HepG2 (cell line): ENCODE data around the gene GRK5. TPM values are rescaled to one million over a fixed set of nuclear protein-coding genes. Genes with fewer than 3 reads are reported as not detected.

Source experiments
- ATAC-seq: fragments of 200-7000 bp; cut with Tn5 transposase; 3 replicates; pipeline ENCODE4 v1.9.1; 2020; ENCODE audit warnings: mild to moderate bottlenecking, moderate library complexity
- BruUV-seq: library from RNA; stranded (reverse); fragments of 400-500 nt; replicated peaks from 2 replicates; lab custom pipeline; 2021; lab: Mats Ljungman, UMichigan
- CTCF ChIA-PET: fragments of 300-600 bp; formaldehyde crosslinking; extraction: SDS; loops from one replicate; lab custom pipeline; 2021; ENCODE audit warnings: low total read pairs, inconsistent platforms, low intra/inter-chr PET ratio; lab: Yijun Ruan, JAX
- POLR2A ChIA-PET: fragments of 350-600 bp; sonication (Branson Sonifier 250); formaldehyde crosslinking; loops from one replicate; lab custom pipeline; 2020; ENCODE audit warnings: antibody characterized with exemption, inconsistent platforms; lab: Yijun Ruan, JAX
- DNase-seq: peaks from one replicate; pipeline ENCODE4 v3.0.0-alpha.2; 2015; ENCODE audit warnings: low spot score
- FAIRE-seq: peaks from 3 replicates; lab custom pipeline; 2011; peaks lifted over from hg19 to GRCh38; lab: Jason Lieb, UNC
- H2AFZ ChIP-seq: one replicate; pipeline ENCODE4 v1.6.1; 2011; ENCODE audit warnings: low read length, inconsistent platforms
- H3K27ac ChIP-seq: fragments of 300-600 bp; 3 replicates; pipeline ENCODE4 v1.8.0; 2011; ENCODE audit warnings: mixed run types, mild to moderate bottlenecking, mixed read lengths, low read length, inconsistent platforms; ENCODE audit not compliant: insufficient read depth; ENCODE audit errors: extremely low read length
- H3K27me3 ChIP-seq, 2 experiments: fragments of 200-600 bp in 1 of 2; 2 replicates in 1 of 2; 3 replicates in 1 of 2; pipeline versions ENCODE4 v1.6.0 to v1.8.0; 2011; ENCODE audit warnings: low read length in 2 of 2, mild to moderate bottlenecking in 2 of 2, moderate library complexity in 2 of 2, inconsistent platforms in 1 of 2; ENCODE audit not compliant: insufficient read depth in 2 of 2, control insufficient read depth in 1 of 2
- H3K36me3 ChIP-seq, 2 experiments: fragments of 200-600 bp in 1 of 2; replicated peaks in 1 of 2; 2 replicates in 1 of 2; 3 replicates in 1 of 2; pipeline versions ENCODE4 v1.5.1 to v1.8.0; 2011; ENCODE audit warnings: low read length in 2 of 2, inconsistent platforms in 1 of 2; ENCODE audit not compliant: insufficient read depth in 2 of 2, control insufficient read depth in 1 of 2
- H3K4me1 ChIP-seq: 2 replicates; pipeline ENCODE4 v1.5.1; 2012; ENCODE audit warnings: low read length, inconsistent platforms; ENCODE audit not compliant: insufficient read depth
- H3K4me2 ChIP-seq: 2 replicates; pipeline ENCODE4 v1.6.0; 2011; ENCODE audit warnings: low read depth, low read length, inconsistent platforms
- H3K4me3 ChIP-seq, 3 experiments: fragments of 200-600 bp in 1 of 3; sonication (generic), shearing (Covaris generic) in 1 of 3; replicated peaks in 1 of 3; 2 replicates each; pipeline ENCODE4 v1.5.1; 2011 to 2016; ENCODE audit warnings: low read length in 3 of 3, inconsistent platforms in 2 of 3, low read depth in 2 of 3, mild to moderate bottlenecking in 2 of 3, control low read depth in 1 of 3, mixed read lengths in 1 of 3; ENCODE audit not compliant: insufficient read depth in 1 of 3
- H3K79me2 ChIP-seq: one replicate; pipeline ENCODE4 v1.6.1; 2011; ENCODE audit warnings: low read length, inconsistent platforms; ENCODE audit not compliant: insufficient read depth
- H3K9ac ChIP-seq: 2 replicates; pipeline ENCODE4 v1.6.0; 2011; ENCODE audit warnings: mild to moderate bottlenecking, low read depth, low read length, inconsistent platforms; ENCODE audit not compliant: insufficient read depth
- H3K9me3 ChIP-seq: 2 replicates; pipeline ENCODE4 v1.5.1; 2012; ENCODE audit warnings: mild to moderate bottlenecking, low read length
- H4K20me1 ChIP-seq: 2 replicates; pipeline ENCODE4 v1.6.0; 2011; ENCODE audit warnings: inconsistent platforms, mild to moderate bottlenecking, low read length, moderate library complexity; ENCODE audit not compliant: insufficient read depth
- DPF2 ChIP-seq: sonication (generic); formaldehyde crosslinking; IDR thresholded peaks from 2 replicates; pipeline ENCODE4 v1.4.0; 2020; ENCODE audit warnings: mild to moderate bottlenecking, low read depth, missing genetic modification reagents, borderline replicate concordance
- ETV6 ChIP-seq: sonication (generic); formaldehyde crosslinking; conservative IDR thresholded peaks from 2 replicates; pipeline ENCODE4 v1.4.0; 2020; ENCODE audit warnings: missing genetic modification reagents
- KDM4B ChIP-seq: sonication (generic); formaldehyde crosslinking; IDR thresholded peaks from 2 replicates; pipeline ENCODE4 v1.4.0; 2020; ENCODE audit warnings: missing genetic modification reagents
- SNAPC5 ChIP-seq: sonication (generic); formaldehyde crosslinking; IDR thresholded peaks from 2 replicates; pipeline ENCODE4 v1.8.1; 2023; ENCODE audit warnings: mild to moderate bottlenecking, missing genetic modification reagents, borderline replicate concordance
- THRA ChIP-seq: sonication (generic); formaldehyde crosslinking; IDR thresholded peaks from 2 replicates; pipeline ENCODE4 v1.4.0; 2020; ENCODE audit warnings: missing genetic modification reagents, borderline replicate concordance
- ZC3H13 ChIP-seq: sonication (generic); formaldehyde crosslinking; IDR thresholded peaks from 2 replicates; pipeline ENCODE4 v1.8.1; 2023; ENCODE audit warnings: mild to moderate bottlenecking, missing genetic modification reagents, moderate library complexity
- ZKSCAN1 ChIP-seq: fragments of 150-350 bp; IDR thresholded peaks from 2 replicates; pipeline ENCODE4 v1.6.1; 2014; ENCODE audit warnings: low read length
- ZNF276 ChIP-seq: sonication (generic); formaldehyde crosslinking; IDR thresholded peaks from 2 replicates; pipeline ENCODE4 v1.4.0; 2020; ENCODE audit warnings: mild to moderate bottlenecking, low read depth, missing genetic modification reagents
- ZNF580 ChIP-seq: IDR thresholded peaks from 2 replicates; pipeline ENCODE4 v1.6.1; 2016; ENCODE audit warnings: low read depth, borderline replicate concordance
- ZNF670 ChIP-seq: sonication (generic); formaldehyde crosslinking; IDR thresholded peaks from 2 replicates; pipeline ENCODE4 v1.8.0; 2022; ENCODE audit warnings: mild to moderate bottlenecking, missing genetic modification reagents, borderline replicate concordance
- ZNF710 ChIP-seq: sonication (generic); formaldehyde crosslinking; IDR thresholded peaks from 2 replicates; pipeline ENCODE4 v1.5.0; 2020; ENCODE audit warnings: mild to moderate bottlenecking, missing genetic modification reagents, borderline replicate concordance
- ZNF749 ChIP-seq: sonication (generic); formaldehyde crosslinking; IDR thresholded peaks from 2 replicates; pipeline ENCODE4 v1.8.0; 2022; ENCODE audit warnings: mild to moderate bottlenecking, missing genetic modification reagents, moderate library complexity, borderline replicate concordance
- WGBS: methylation state at CpG from one replicate; pipeline ENCODE4 v1.1.6; 2017; ENCODE audit warnings: low lambda C conversion rate; 5-methylcytosine and 5-hydroxymethylcytosine counted together
- in situ Hi-C: cut with HindIII; loops from 2 replicates; pipeline ENCODE4 v1.10.0; 2017; ENCODE audit warnings: low pct_unique_long_range_greater_than_20kb; ENCODE audit not compliant: extremely low pct_ligation_motif_present
- intact Hi-C: fragments of 100-400 bp; cut with micrococcal nuclease; formaldehyde crosslinking; loops from one replicate; pipeline ENCODE4 v1.10.0; 2022; ENCODE audit not compliant: unreplicated experiment
- polyA plus RNA-seq, 8 experiments: library from polyadenylated mRNA; depleted of rRNA in 3 of 8; stranded (reverse) in 7 of 8; unstranded in 1 of 8; fragments of >200 nt; fragmentation: Illumina TruSeq in 4 of 8; extraction: Trizol in 4 of 8; gene quantifications; 2 replicates each; pipeline versions ENCODE4 v1.2.1 to v1.2.3, GENCODE V29; 2011 to 2016; ENCODE audit warnings: low read depth in 4 of 8, missing spikeins in 1 of 8, mixed read lengths in 1 of 8; ENCODE audit not compliant: insufficient read depth in 1 of 8
- total RNA-seq, 5 experiments: library from RNA; depleted of rRNA; stranded (reverse); fragments of >200 nt; fragmentation: Illumina TruSeq; extraction: Trizol; gene quantifications; 2 replicates each; pipeline ENCODE4 v1.2.3, GENCODE V29; 2016; ENCODE audit warnings: low read depth in 1 of 5

GRK5 gene
- total and polyA plus RNA-seq, 2 of the 13 experiments (the other 11 are each of a cell fraction or from before 2014, with no cell fraction given), result 10.4 to 12.6 TPM

- no peaks in the 10 kb centered on the region; a peak in 1 of 5 replicates for H3K27me3 ChIP-seq
- ChIA-PET CTCF (no interaction called here), POLR2A (interaction anchor here (1.0 kb wide), 1 partner anchor 214 kb away, joined by 3 read pairs; no protein-coding TSS in a partner anchor)
- DNase-seq (no peak), FAIRE-seq (no peak), ATAC-seq (no peak)
- no peak for TF ChIP-seq ZNF580
- 0 out of 2 replicates have a peak, but pooled peaks have one; percentile 75 for TF ChIP-seq ZKSCAN1
- TF ChIP-seq ZC3H13 (CRISPR knock-in tag), result no peak
- no peaks in the 10 kb centered on the region for H4K20me1 ChIP-seq
- BruUV-seq, result no TSS peak
- H2AFZ ChIP-seq, result no peak overlapping the region
- H3K4me3 ChIP-seq, result no peak overlapping the region
- no peak overlapping the region for H3K4me2 ChIP-seq
- WGBS, result 93% methylated on average over 4 of the region's 9 CpGs
- no peaks in the 10 kb centered on the region for H3K9me3 ChIP-seq
- intact Hi-C loops, result no loop called here
- peak overlapping the region; percentile 38 for H3K27ac ChIP-seq
- in situ Hi-C loops, result no loop called here
- H3K4me1 ChIP-seq, result peaks cover 47% of the 10 kb centered on the region
- no peaks in the 10 kb centered on the region for H3K79me2 ChIP-seq
- H3K9ac ChIP-seq, result no peak overlapping the region
- no peaks in the 10 kb centered on the region for H3K36me3 ChIP-seq
Measured at GRCh38 chr10:119413093-119413453, 205.7 kb downstream of the GRK5 start.

GRCh38 chr10:119413471-119414080, 206.2 kb downstream of the GRK5 start:
- 87% methylated on average over 11 of the region's 20 CpGs for WGBS
- TF ChIP-seq ZNF749 (CRISPR knock-in tag) (no peak), ZNF276 (CRISPR knock-in tag) (no peak), SNAPC5 (CRISPR knock-in tag) (no peak), THRA (CRISPR knock-in tag) (no peak), ZNF670 (no peak), KDM4B (CRISPR knock-in tag) (no peak), ZNF710 (CRISPR knock-in tag) (no peak), DPF2 (CRISPR knock-in tag) (no peak), ETV6 (CRISPR knock-in tag) (no peak)

More at GRCh38 chr10:119413471-119414080, 206.2 kb downstream of the GRK5 start:
- H3K79me2 ChIP-seq, result no peaks in the 10 kb centered on the region
- ChIA-PET CTCF (no interaction called here), POLR2A (interaction anchor here (1.0 kb wide), 1 partner anchor 214 kb away, joined by 3 read pairs; no protein-coding TSS in a partner anchor)
- H3K36me3 ChIP-seq, result no peaks in the 10 kb centered on the region
- ATAC-seq, result no peak
- peak overlapping the region; percentile 33 for H3K4me2 ChIP-seq
- peak overlapping the region; percentile 38 for H3K27ac ChIP-seq
- BruUV-seq, result no TSS peak
- intact Hi-C loops, result no loop called here
- H3K4me3 ChIP-seq, result no peak overlapping the region; a peak in 1 of 6 replicates
- no peaks in the 10 kb centered on the region for H4K20me1 ChIP-seq
- H3K27me3 ChIP-seq, result no peaks in the 10 kb centered on the region
- no peak overlapping the region for H3K9ac ChIP-seq
- peaks cover 42% of the 10 kb centered on the region for H3K4me1 ChIP-seq
- H3K9me3 ChIP-seq, result no peaks in the 10 kb centered on the region
- H2AFZ ChIP-seq, result no peak overlapping the region
- in situ Hi-C loops, result no loop called here
- no peak for FAIRE-seq
- peak; percentile 34 for DNase-seq
